ENCODE data around the gene KCNC4.

- no peak for TF ChIP-seq CTCF (IDR thresholded peaks at IDR 0.05)
- TF ChIP-seq POLR2A (IDR thresholded peaks at IDR 0.05): no peak
Observed at GRCh38 chr1:110223127-110223526, 13.0 kb downstream of the KCNC4 start.
